ENCODE results near the gene BMPR1A. TPM values are rescaled to one million over a fixed set of nuclear protein-coding genes. Genes with fewer than 3 reads are reported as not detected.

Gene BMPR1A
- total RNA-seq, 3 donors from 2014 or later, result 49.8 to 87.2 (median 57.4) TPM

- Histone ChIP-seq H3K4me3 (peak overlapping the region; percentile 7 to 60 (median 45)), H3K27me3 (no peaks in the 10 kb centered on the region), H3K36me3 (no peaks in the 10 kb centered on the region), H3K27ac (peak overlapping the region; percentile 85 to 94), H3K4me1 (peaks cover 14 to 16% of the 10 kb centered on the region in 2 donors), H3K9me3 (no peaks in the 10 kb centered on the region)
- no peak for DNase-seq (ENCODE audit: low spot score in 2 of 2)
- intact Hi-C loops (cut with DNase I; ENCODE audit: low total_unique reads), result no loop called here
- TF ChIP-seq POLR2A (IDR thresholded peaks at IDR 0.05) (no peak), POLR2AphosphoS5 (IDR thresholded peaks at IDR 0.05) (no peak), CTCF (IDR thresholded peaks at IDR 0.05) (no peak)
Measured at GRCh38 chr10:86959737-86960002, 203.3 kb downstream of the BMPR1A start.

- H3K27ac ChIP-seq, result peak overlapping the region; percentile 85 to 94
- TF ChIP-seq CTCF (IDR thresholded peaks at IDR 0.05) (peak in 2 of 3 donors; percentile 69 to 71), POLR2A (IDR thresholded peaks at IDR 0.05) (no peak)
- H3K27me3 ChIP-seq, result no peaks in the 10 kb centered on the region
- peak in 1 of 2 donors; percentile 49 for DNase-seq (ENCODE audit: low spot score in 2 of 2)
- intact Hi-C loops (cut with DNase I; ENCODE audit: low total_unique reads), result no loop called here
- H3K9me3 ChIP-seq, result no peaks in the 10 kb centered on the region
- H3K4me1 ChIP-seq, result peaks cover 11 to 16% of the 10 kb centered on the region in 2 donors
- H3K36me3 ChIP-seq, result no peaks in the 10 kb centered on the region
- H3K4me3 ChIP-seq, result peak overlapping the region; percentile 7 to 60 (median 45)
Measured at GRCh38 chr10:86960003-86960862, 203.8 kb downstream of the BMPR1A start.

- H3K9me3 ChIP-seq, result no peaks in the 10 kb centered on the region
- intact Hi-C loops (cut with DNase I; ENCODE audit: low total_unique reads), result no loop called here
- no peaks in the 10 kb centered on the region for H3K36me3 ChIP-seq
- peaks cover 9 to 16% of the 10 kb centered on the region in 2 donors for H3K4me1 ChIP-seq
- no peak overlapping the region for H3K27ac ChIP-seq
- H3K4me3 ChIP-seq, result no peak overlapping the region
- peak in 1 of 2 donors; percentile 38 for DNase-seq (ENCODE audit: low spot score in 2 of 2)
- H3K27me3 ChIP-seq, result no peaks in the 10 kb centered on the region
- TF ChIP-seq POLR2AphosphoS5 (IDR thresholded peaks at IDR 0.05) (no peak), POLR2A (IDR thresholded peaks at IDR 0.05) (no peak), CTCF (IDR thresholded peaks at IDR 0.05) (no peak)
Measured at GRCh38 chr10:86960863-86961434, 204.5 kb downstream of the BMPR1A start.

- peak in 1 of 2 donors; percentile 43 for DNase-seq (ENCODE audit: low spot score in 2 of 2)
- H3K27ac ChIP-seq, result peak overlapping the region in 1 of 2 donors; percentile 19
- no peak overlapping the region for H3K4me3 ChIP-seq
- intact Hi-C loops (cut with DNase I; ENCODE audit: low total_unique reads), result no loop called here
- no peaks in the 10 kb centered on the region for H3K27me3 ChIP-seq
- TF ChIP-seq POLR2A (IDR thresholded peaks at IDR 0.05), result no peak
- no peak for TF ChIP-seq POLR2AphosphoS5 (IDR thresholded peaks at IDR 0.05)
- TF ChIP-seq CTCF (IDR thresholded peaks at IDR 0.05), result no peak
- H3K9me3 ChIP-seq, result no peaks in the 10 kb centered on the region
- H3K4me1 ChIP-seq, result peaks cover 9 to 16% of the 10 kb centered on the region in 2 donors
- H3K36me3 ChIP-seq, result no peaks in the 10 kb centered on the region
Measured at GRCh38 chr10:86961481-86962091, 205.2 kb downstream of the BMPR1A start.
